ENCODE results near the gene CXCR5.

CXCR5 gene

GRCh38 chr11:118928870-118929500, 45.3 kb downstream of the CXCR5 start:
- DNase-seq (ENCODE audit: low read depth), result no peak
- TF ChIP-seq CTCF (IDR thresholded peaks at IDR 0.05; ENCODE audit: control insufficient read depth, extremely low read depth, insufficient read depth), result no peak
- H3K4me3 ChIP-seq (ENCODE audit: low read depth, low read length), result peak overlapping the region; percentile 75

GRCh38 chr11:118929501-118930093, 45.9 kb downstream of the CXCR5 start:
- peak; percentile 90 for DNase-seq (ENCODE audit: low read depth)
- no peak for TF ChIP-seq CTCF (IDR thresholded peaks at IDR 0.05; ENCODE audit: control insufficient read depth, extremely low read depth, insufficient read depth)
- peak overlapping the region; percentile 75 for H3K4me3 ChIP-seq (ENCODE audit: low read depth, low read length)

- peak; percentile 97 for DNase-seq (ENCODE audit: low read depth)
- TF ChIP-seq CTCF (IDR thresholded peaks at IDR 0.05; ENCODE audit: control insufficient read depth, extremely low read depth, insufficient read depth), result peak; percentile 85
- peak overlapping the region; percentile 75 for H3K4me3 ChIP-seq (ENCODE audit: low read depth, low read length)
These were observed 46.5 kb downstream of the CXCR5 start for GRCh38 chr11:118930094-118930712.

- no peak for TF ChIP-seq CTCF (IDR thresholded peaks at IDR 0.05; ENCODE audit: control insufficient read depth, extremely low read depth, insufficient read depth)
These were observed 47.9 kb downstream of the CXCR5 start for GRCh38 chr11:118931571-118931970.

GRCh38 chr11:118933486-118933885, 49.8 kb downstream of the CXCR5 start:
- no peak for TF ChIP-seq CTCF (IDR thresholded peaks at IDR 0.05; ENCODE audit: control insufficient read depth, extremely low read depth, insufficient read depth)
- peak; percentile 73 for DNase-seq (ENCODE audit: low read depth)
- H3K4me3 ChIP-seq (ENCODE audit: low read depth, low read length), result no peak overlapping the region

More at GRCh38 chr11:118931571-118931970, 47.9 kb downstream of the CXCR5 start:
- no peak for DNase-seq (ENCODE audit: low read depth)
- H3K4me3 ChIP-seq (ENCODE audit: low read depth, low read length), result no peak overlapping the region

GRCh38 chr11:118935376-118935775, 51.7 kb downstream of the CXCR5 start:
- no peak overlapping the region for H3K4me3 ChIP-seq (ENCODE audit: low read depth, low read length)
- no peak for TF ChIP-seq CTCF (IDR thresholded peaks at IDR 0.05; ENCODE audit: control insufficient read depth, extremely low read depth, insufficient read depth)
- no peak for DNase-seq (ENCODE audit: low read depth)
